Immature natural killer cell (primary cell): ENCODE results near the gene LRTM1. TPM values are rescaled to one million over a fixed set of nuclear protein-coding genes. Genes with fewer than 3 reads are reported as not detected.

Experiments used
- DNase-seq, 3 donors: peaks; one replicate each; pipeline ENCODE4 v3.0.0; 2022; ENCODE audit warnings: mixed read lengths in 1 of 3
- H3K27ac Mint-ChIP-seq, 6 donors: one replicate each; pipeline ENCODE4 v1.8.0; 2020; ENCODE audit warnings: mixed read lengths in 6 of 6, mild to moderate bottlenecking in 5 of 6, inconsistent platforms in 4 of 6, moderate library complexity in 3 of 6
- H3K27me3 Mint-ChIP-seq, 3 donors: one replicate each; pipeline ENCODE4 v1.8.0; 2020 to 2021; ENCODE audit warnings: low read depth in 3 of 3, mild to moderate bottlenecking in 3 of 3, mixed read lengths in 3 of 3, moderate library complexity in 3 of 3, inconsistent platforms in 1 of 3
- H3K36me3 Mint-ChIP-seq, 3 donors: one replicate each; pipeline ENCODE4 v1.8.0; 2020; ENCODE audit warnings: mixed read lengths in 3 of 3, inconsistent platforms in 2 of 3, mild to moderate bottlenecking in 2 of 3
- H3K4me1 Mint-ChIP-seq, 2 donors: one replicate each; pipeline ENCODE4 v1.8.0; 2020; ENCODE audit warnings: inconsistent platforms in 2 of 2, mild to moderate bottlenecking in 2 of 2, mixed read lengths in 2 of 2, moderate library complexity in 1 of 2
- H3K4me3 Mint-ChIP-seq, 5 donors: one replicate each; pipeline ENCODE4 v1.8.0; 2020; ENCODE audit warnings: mild to moderate bottlenecking in 5 of 5, mixed read lengths in 5 of 5, inconsistent platforms in 3 of 5, moderate library complexity in 3 of 5
- H3K9me3 Mint-ChIP-seq, 6 donors: one replicate each; pipeline ENCODE4 v1.8.0; 2020; ENCODE audit warnings: mild to moderate bottlenecking in 6 of 6, mixed read lengths in 6 of 6, inconsistent platforms in 4 of 6, moderate library complexity in 3 of 6
- polyA plus RNA-seq, 3 donors: library from polyadenylated mRNA; unstranded; fragments of 300-500 nt; fragmentation: Illumina TruSeq; gene quantifications; one replicate each; pipeline ENCODE4 v1.2.3, GENCODE V29; 2021

Gene LRTM1
- polyA plus RNA-seq, 3 donors from 2014 or later = not detected

- Mint-ChIP-seq H3K4me3 (no peak overlapping the region), H3K36me3 (no peaks in the 10 kb centered on the region), H3K4me1 (no peaks in the 10 kb centered on the region), H3K27me3 (peaks cover 0 to 2% (median 0%) of the 10 kb centered on the region in 3 donors), H3K27ac (no peak overlapping the region), H3K9me3 (peaks cover 0 to 6% (median 2%) of the 10 kb centered on the region in 6 donors)
- DNase-seq = no peak
These were observed 52.9 kb downstream of the LRTM1 start for GRCh38 chr3:54874816-54875556.

GRCh38 chr3:54873059-54874010, 54.5 kb downstream of the LRTM1 start:
- DNase-seq = no peak
- no peaks in the 10 kb centered on the region for H3K4me1 Mint-ChIP-seq
- H3K27me3 Mint-ChIP-seq = peaks cover 0 to 2% (median 2%) of the 10 kb centered on the region in 3 donors
- H3K9me3 Mint-ChIP-seq = peaks cover 0 to 4% (median 1%) of the 10 kb centered on the region in 6 donors
- no peak overlapping the region for H3K4me3 Mint-ChIP-seq
- no peaks in the 10 kb centered on the region for H3K36me3 Mint-ChIP-seq
- no peak overlapping the region for H3K27ac Mint-ChIP-seq

GRCh38 chr3:54871867-54872266, 56.0 kb downstream of the LRTM1 start:
- Mint-ChIP-seq H3K36me3 (no peaks in the 10 kb centered on the region), H3K4me3 (no peak overlapping the region), H3K27me3 (peaks cover 0 to 2% (median 2%) of the 10 kb centered on the region in 3 donors), H3K4me1 (no peaks in the 10 kb centered on the region), H3K27ac (no peak overlapping the region), H3K9me3 (peaks cover 0 to 9% (median 1%) of the 10 kb centered on the region in 6 donors)
- DNase-seq = no peak

- Mint-ChIP-seq H3K4me3 (no peak overlapping the region), H3K36me3 (no peaks in the 10 kb centered on the region), H3K27ac (no peak overlapping the region), H3K9me3 (peaks cover 0 to 9% (median 4%) of the 10 kb centered on the region in 6 donors), H3K27me3 (peaks cover 0 to 2% (median 2%) of the 10 kb centered on the region in 3 donors), H3K4me1 (no peaks in the 10 kb centered on the region)
- DNase-seq = no peak
These were observed 57.4 kb downstream of the LRTM1 start for GRCh38 chr3:54870423-54870822.
